Measurements from ENCODE around the gene DIAPH1.

DIAPH1 gene

DNA sequence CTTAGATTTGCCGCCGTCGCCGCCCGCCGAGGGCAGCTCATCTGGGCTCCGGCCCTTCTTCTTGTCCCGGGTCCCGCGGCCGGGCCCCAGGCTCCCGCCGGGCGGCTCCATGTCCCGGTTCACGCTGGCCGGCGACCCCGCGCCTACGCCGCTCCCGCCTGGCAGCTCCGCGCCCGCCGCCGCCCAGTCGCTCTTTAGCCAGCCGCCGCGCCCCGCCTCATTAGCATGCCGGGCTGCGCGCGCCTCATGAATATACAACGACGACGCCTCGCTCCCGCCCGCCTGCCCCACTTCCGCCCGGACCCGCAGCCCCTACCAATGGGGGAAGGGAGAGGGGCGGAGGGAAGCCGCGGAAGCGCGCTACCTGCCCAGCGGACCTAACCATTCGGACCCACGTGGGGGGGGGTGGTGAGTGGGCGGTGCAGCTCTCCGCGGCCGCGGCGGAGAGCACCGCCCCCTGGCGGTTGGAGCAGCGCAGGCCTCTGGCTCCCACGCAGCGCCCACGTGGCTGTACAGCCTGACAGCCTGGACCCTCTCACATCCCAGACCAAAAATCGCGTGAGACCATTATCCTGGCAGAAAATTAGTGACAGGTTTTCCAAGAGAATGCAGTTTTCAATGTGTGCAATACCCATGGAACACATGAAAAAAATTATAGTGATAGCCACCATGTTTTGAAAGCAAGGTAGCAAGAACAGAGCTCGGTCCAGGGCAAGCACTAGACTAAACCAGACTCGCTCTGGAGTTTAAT lies at the start of gene DIAPH1:
TSS of gene DIAPH1 (minus strand) at position 197 of the 751 bp plus-strand sequence. CDS start at position 111, 86 bp downstream.
- DNase-seq = peak; percentile 93

DNA sequence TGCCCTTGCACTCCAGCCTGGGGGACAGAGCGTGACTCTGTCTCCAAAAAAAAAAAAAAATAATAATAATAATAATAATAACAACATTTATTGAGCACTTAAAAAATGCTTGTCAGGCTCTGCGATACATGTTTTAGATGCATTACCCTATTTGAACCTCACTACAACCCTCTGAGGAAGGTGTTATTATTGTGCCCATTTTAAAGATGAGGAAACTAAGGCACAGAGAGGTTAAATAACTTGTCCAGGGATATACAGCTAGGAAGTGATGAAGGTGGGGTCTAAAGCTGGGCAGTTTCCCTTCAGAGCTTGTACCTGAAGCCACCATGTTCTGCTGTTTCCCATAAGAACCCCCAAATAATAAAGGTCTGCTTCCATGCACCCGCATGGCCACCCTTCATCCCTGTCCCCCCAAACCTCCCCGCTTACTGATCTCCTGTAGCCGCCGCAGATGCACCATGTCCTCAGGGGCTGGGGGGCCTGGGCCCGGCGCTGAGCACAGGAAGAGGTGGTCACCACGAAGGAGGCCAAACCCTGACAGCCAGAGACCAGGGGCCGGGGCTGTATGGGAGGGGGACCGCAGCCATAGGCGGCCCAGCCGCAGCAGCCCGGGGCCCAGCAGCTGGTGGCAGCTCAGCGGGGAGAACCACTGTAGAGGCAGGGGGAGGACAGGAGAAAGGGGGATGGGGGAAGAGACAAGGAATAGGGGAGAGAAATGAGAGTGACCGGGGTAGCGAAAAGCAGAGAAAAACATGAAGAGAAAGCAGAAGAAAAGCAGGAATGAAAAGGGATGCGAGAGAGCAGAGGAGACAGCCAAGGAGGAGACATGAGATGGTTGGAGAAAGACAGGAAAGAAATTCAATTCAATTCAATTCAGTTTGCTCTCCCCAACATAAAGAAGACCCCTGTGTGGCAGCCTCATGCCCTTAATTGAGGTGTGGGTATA lies 47.5 kb upstream of the DIAPH1 start:
- DNase-seq = no peak

DNA sequence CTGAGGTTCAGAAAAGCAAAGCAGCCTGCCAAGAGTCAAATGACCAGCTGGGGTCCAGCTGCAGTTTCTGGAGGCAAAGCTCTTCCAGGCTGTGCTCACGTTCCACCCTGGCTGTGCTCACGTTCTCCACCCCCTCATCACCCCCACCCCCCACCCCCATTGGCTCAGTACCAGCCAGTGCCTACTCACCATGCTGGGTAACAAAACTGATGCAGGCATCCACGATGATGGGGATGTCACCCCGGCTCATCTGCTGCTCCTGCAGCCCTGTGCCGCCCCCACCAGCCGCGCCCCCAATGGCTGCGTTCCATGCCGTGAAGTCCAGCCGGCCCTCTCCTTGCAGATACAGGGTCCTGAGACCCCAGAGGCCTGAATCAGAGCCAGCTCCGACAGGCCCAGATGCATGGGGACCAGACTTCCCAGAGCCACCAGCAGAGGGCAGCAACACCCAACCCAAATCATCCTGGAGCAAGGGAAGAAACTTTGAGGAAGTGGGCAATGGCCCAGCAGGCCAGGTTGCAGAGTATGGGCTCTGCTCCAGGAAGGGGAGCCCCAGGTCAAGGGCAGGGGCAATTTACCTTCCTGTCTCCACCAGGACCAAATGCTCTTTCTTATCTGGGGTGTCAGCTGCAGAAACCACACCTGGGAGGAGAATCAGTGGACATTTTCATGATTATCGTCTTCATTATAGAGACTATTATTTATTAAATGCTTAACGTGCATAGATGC lies 46.1 kb upstream of the DIAPH1 start:
- DNase-seq = peak; percentile 85

DNA sequence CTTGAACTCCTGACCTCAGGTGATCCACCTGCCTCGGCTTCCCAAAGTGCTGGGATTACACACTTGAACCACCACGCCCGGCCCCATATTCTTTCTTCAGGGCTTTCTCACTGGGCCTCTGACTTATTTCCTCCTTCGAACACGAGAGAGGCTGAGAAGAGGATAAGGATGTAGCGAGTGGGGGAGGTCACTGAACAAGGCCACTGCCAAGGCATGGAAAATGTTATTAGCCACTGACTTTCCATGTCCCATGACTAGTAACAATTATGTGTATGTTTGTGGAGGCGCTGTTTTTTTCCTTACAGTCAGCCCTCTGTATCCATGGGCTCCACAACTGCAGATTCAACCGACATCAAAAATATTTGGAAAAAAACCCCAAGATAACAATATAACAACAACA lies 44.7 kb upstream of the DIAPH1 start:
- no peak for DNase-seq

DNA sequence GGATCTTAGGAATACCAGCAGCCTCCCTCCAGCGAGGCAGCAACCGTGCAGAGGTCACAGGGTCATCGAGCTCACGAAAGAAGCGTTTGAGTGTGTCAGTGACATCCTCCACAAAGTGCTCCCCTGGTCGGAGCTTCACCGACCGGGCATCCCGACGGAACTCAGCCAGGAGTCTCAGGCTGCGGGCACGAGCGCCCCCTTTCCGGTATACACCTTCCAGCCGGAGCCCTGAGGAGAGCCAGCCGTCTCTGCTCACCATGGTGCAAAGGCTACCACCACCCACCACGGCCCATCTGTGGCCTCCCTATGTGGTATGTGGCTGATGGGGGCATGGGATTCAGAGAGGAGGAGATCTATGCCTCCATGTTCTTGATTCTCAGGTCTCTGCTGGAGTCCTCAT lies 43.2 kb upstream of the DIAPH1 start:
- DNase-seq = no peak

DNA sequence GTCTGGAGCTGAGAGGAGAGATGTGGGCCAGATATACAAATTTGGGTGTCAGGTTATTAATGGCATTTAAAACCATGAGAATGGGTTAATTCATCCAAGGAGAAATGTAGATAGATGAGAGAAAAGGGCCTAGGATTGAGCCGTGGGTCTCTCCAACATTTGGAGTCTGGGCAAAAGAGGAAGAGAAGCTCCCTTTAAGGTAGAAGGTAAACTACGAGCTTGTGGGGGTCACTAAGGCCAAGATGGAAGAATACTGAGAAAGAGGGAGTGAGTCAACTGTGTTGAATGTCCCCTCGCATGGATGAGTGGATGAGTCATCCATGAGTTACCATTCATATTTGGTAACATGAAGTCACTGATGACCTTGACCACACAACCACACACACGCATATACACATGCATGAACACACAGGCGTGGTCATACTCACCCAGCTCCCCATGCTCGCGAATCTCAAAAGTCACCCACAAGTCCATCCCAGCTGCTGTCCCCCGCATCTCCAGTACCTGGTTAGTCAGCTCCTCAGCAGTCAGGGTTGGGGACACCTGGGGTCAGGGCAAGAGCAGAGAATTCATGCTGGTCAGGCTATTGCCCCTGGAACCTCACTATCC lies 39.2 kb upstream of the DIAPH1 start:
- peak; percentile 53 for DNase-seq

DNA sequence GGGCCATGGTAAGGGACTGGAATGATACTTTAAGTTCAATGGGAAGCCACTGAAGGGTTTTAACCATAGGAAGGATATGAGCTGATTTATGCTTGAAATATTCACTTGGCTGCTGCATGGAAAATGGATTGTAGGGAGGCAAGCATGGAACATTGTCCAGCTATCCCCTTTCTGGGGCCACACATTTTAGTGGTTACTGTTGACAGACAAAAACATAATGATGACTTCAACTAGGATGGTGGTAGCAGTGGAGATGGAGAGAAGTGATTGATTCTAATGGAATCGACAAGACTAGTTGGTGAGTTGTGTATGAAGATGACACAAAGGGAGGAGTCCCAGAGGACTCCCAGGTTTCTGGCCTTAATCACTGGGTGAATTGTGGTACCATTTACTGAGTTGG lies 38.6 kb upstream of the DIAPH1 start:
- DNase-seq = no peak

DNA sequence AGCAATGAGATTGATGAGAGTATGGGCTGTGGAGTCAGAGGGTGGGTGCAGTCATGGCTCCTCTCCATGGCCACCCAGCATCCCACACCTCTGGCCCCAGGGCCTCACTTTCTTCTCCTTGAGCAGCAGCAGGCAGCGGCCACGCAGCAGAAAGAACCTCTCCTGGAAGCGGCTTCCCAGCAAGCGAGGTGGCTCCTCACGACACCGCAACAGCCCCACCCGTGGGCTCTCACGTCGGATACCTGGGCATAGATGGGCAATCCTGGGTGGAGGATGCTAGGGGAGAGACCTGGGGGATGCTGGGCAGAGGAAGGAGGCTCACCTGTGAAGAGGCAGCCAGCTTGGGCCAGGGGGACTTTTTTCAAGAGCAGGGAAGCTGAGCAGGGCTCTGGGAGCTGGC lies 37.6 kb upstream of the DIAPH1 start:
- no peak for DNase-seq

DNA sequence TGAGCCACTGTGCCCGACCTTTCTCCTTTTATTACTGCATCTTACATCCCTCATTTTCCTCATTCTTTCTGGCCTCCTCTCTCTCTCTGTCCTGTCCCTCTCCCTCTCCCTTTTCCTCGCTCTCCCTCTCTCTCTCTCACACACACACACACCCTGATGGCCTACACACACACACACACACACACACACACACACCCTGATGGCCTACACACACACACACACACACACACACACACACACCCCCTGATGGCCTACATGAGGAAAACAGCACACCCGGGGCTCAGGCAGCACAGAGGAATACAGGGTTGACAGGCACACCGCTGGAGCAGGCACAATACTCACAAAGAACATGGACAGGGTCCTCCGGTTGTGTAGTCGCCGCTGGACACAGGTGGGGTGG lies 36.2 kb upstream of the DIAPH1 start:
- DNase-seq = no peak

DNA sequence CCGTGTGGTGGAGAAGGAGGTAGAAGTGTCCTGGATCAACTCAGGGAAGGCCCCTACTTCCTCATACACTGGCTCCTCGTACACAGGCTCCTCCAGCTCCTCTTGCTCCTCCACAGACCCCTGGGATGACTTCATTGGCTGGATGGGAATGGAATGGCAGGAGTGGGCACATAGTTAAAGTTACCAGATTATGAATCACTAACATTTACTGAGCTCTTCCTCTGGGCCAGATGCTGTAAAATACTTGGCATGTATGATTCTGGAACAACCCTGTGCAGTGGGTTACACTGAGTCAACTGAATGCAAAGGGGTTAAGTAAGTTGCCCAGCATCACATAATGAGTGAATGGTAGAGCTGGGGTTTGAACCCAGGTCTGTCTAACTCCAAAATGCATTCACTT lies 35.5 kb upstream of the DIAPH1 start:
- DNase-seq = no peak

DNA sequence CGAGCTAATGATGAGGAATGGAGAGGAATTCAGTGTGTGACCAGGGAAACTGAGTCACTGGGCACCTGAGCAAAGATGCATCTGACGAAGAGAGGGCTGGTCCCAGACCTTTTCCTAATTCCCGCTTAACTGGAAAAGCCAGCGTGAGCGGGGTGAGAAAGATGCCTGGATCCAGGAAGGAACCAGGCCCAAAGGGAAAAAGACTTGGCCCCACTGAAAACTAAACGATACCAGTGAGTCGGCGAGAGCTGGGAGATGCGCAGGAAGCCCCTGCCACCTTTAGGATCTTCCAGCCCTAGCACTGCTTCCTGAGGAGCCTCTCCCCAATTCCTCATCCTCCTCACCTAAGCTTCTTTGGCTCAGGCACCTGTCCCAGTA lies 32.9 kb upstream of the DIAPH1 start:
- DNase-seq = no peak

DNA sequence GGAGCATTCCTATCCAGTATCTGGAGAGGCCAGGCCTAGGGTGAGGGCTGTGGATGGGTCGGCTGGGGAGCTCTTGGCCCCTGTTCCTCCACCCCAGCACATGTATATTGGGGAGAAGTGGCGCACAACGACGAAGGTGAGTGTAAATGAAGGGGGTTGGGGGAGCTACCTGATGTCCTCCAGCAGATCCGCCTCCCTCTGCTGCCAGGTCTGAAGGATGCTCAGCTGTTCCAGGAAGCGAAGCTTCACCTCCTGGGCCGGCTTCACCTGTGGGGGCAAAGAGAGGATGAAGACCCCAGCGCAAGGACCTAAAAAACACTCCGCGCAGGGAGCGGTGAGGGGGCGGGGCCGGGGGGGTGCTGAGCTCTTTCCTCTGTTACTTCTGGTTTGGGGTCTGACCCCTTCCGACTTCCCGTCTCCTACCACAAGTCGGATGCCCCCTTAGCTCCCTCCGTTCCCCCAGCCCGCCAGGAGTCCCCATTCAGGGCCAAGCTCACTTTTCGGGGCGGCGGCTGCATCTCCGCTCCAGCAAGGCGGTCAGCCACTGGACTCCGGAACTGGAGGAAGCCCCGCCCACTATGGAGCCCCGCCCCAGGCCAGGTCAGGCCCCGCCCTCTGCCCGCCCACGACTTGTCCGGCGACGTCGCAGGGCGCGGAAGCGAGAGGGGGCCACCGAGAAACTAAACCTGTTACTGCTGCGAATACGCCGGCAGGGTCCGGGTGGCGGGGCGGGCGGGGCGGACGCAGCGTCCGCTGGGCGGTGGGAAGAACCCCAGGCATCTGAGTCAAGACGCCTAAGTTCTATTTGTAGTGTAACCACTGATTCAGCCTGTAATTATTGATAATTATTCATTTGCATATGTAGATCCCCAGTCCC lies 32.3 kb upstream of the DIAPH1 start, which contains the start of gene FCHSD1:
TSS of gene FCHSD1 (minus strand) at position 568 of the 877 bp plus-strand sequence. CDS start at position 518, 50 bp downstream.
- DNase-seq = peak; percentile 93

DNA sequence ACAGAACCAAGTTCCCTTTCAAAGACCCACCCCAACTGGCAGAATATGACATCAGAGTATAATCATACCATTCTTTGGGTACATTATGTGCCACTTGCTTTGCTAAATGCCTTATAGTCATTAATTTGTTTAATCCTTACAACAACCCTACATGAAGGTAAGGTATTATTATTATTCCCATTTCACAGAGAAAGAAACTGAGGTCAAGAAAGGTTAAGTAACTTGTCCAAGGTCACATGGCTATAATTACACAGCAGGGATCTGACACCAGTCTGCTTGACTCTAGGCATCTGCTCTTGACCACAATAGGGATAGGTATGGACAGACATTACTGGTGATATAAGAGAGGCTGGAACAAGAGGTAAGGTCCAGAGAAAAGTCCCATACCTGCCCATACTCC lies 31.2 kb upstream of the DIAPH1 start:
- DNase-seq = no peak

DNA sequence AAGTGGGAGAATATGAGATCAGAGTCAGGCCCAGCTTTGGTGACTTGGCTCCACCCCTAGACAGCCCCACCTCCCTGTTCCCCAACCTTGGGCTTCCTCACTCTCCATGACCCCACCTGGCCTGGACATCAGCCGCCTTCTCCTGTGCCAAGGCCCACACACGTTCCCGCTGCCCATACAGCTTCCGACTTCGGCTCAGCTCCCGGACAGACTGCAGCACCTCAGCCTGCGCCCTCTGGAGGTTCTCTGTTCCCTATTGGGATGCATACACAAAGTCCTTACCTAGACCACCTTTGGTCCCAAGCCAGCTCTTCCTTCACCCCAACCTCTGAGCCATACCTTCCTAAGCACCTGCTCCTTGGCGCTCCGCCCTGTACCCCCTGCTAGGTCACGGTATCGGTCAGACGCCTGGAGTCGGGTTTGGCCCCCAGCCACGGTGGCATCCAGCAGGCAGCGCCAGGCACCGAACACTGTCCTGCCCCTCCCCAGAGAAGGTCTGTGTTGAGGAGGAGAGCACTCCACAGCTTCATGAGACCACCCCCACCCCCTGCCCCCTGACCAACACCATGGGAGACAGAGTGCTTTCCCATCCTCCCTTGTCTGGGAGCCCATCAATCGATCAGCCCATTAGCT lies 30.4 kb upstream of the DIAPH1 start:
- no peak for DNase-seq

DNA sequence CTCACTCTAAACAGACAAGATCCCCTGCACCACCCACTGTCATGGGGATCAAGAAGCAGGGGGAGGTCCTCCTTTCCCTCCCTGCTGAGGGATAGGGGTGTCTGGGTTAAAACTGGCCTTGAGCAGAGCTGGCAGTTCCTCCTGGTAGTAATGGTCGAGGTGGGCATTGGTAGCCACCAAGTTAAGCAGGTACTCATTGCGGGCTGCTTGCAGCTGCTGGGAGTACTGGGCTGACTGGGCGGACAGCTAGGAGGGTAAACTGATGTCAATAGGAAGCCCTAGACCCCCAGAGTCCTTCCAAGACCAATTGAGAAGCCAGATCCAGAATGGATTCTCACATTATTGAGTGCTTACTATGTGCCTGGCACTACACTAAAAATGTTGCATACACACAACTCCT lies 29.1 kb upstream of the DIAPH1 start:
- DNase-seq = no peak

DNA sequence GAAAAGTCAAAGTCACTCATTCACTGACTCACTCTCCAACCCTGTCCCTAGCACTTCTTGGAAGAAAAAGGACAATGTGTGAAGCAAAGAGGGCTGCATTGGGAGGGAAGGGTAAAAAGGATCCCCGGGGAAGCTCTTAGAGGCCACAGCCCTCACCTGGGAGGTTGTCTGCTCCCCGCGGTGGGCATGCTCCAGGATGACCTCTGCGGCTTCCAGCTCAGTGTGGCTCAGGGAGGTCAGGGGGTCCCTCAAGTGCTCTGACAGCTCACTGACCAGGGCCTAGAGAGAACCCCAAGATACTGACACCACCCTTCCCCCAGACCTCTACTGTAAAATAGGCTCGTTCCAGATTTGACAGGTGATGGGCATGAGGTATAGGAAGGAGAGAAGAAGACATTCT lies 28.4 kb upstream of the DIAPH1 start:
- no peak for DNase-seq

DNA sequence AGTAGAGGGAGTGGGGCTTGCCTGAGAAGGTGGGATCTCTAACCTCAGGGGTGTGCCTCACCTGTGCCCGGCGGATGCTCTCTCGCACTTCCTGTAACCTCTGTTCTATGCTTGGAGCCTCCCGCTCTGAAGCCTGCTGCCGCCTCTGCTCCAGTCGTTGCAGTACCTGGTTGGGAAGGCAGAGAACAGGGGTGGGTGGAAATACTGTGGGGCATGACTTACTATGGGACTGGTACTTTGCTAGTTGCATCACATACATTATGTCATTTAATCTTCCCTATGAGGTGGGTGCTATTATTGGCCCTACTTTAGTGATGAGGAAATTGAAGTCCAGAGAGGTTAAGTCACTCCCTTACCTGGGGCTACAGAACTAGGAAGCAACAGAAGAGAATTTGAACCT lies 27.2 kb upstream of the DIAPH1 start:
- no peak for DNase-seq

DNA sequence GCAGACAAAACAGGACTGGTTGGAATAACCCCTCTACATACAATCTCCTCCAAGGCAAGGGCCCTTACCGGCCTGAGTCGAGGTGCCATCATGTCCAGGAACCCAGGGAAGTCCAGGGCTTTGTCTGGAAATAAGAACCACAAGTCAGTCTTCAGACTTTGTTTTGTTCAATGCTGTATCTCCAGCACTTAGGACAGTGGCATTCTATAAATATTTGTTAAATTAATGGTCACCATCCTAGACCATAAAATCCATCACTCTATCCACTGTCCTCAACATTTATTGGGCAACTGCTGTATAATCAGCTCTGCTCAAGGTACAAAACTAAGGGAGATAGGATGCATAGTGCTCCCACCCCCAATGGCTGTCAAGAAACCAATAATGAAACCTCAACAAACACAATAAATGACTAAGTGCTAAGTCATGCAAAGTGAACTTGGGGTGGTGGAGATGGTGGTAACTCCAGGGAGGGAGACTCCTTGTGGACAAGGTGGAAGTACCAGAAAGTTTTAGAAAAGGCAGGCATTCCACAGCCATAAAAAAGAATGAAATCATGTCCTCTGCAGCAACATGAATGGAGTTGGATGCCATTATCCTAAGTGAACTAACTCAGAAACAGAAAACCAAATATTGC lies 23.0 kb upstream of the DIAPH1 start:
- peak; percentile 58 for DNase-seq

DNA sequence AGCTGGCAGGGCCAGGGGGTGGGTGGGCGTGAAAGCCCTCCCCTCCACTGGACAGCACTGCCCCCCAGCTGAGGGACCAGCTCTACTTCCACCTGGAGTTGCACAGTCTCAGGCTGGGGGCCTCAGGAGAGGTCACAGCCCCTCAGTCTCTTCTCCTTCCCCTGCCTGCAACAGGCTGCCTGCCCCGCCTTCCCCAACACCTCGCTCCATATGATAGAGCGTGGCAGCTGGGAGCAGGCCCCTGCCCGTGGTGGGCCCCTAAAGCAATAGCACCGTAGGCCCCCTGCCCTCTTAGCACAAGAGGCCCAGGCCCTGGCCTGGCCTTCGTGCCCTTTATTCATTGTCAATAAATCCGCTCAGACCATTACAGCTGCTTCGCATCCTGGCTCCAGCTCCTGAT lies 21.9 kb upstream of the DIAPH1 start:
- DNase-seq = no peak

DNA sequence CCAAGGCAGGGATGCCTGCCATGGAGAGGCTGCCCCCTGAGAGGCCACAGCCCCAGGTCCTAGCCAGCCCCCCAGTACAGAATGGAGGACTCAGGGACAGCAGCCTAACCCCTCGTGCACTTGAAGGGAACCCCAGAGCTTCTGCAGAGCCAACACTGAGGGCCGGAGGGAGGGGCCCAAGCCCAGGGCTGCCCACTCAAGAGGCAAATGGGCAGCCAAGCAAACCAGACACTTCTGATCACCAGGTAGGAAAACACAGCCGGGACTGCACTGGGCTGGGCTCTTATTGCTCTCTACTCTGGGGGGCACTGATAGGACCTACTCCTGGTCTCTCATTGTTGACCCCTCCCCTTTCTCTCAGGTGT lies 21.2 kb upstream of the DIAPH1 start:
- DNase-seq = no peak

All from suppressor macrophage treated with lipopolysaccharide for 4 hours (primary cell).